Measurements from ENCODE around the gene DAPK1. TPM values are rescaled to one million over a fixed set of nuclear protein-coding genes. Genes with fewer than 3 reads are reported as not detected.

Gene DAPK1
- total RNA-seq, 8 experiments from 2014 or later: 31.6 to 466 (median 50.0) TPM

DNA sequence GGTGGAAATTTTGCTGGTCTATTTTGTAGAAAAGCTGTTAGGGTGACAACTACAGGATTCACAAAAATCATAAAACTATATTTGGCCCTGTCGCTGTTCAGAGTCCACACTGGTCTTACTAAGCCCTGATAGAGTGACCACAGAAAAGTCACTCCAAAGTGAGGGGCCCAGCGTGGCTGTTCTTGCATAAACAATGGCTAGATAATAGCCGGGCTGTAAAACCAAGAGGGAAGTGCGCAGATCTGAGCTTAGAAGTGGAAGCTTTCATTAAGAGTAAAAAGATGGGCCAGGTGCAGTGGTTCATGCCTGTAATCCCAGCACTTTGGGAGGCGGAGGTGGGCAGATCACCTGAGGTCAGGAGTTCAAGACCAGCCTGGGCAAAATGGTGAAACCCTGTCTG, 212.8 kb downstream of the DAPK1 start:
- 27 to 100% (median 76%) methylated on average over 1 to 4 of the region's 5 CpGs; no CpG with 5 or more reads in 2 of the 10 experiments for WGBS, 10 experiments
- no peak for ATAC-seq (replicated peaks in 6 of 8)
- no peak overlapping the region for H3K27ac ChIP-seq
- no peak overlapping the region for H3K4me3 ChIP-seq
- H3K4me1 ChIP-seq (replicated peaks in 1 of 2): no peaks in the 10 kb centered on the region
- in situ Hi-C loops (cut with MboI; ENCODE audit: low pct_unique_long_range_greater_than_20kb in 2 of 9, low sequenced_read_pairs in 9 of 9, unreplicated experiment in 9 of 9): no loop called here

DNA sequence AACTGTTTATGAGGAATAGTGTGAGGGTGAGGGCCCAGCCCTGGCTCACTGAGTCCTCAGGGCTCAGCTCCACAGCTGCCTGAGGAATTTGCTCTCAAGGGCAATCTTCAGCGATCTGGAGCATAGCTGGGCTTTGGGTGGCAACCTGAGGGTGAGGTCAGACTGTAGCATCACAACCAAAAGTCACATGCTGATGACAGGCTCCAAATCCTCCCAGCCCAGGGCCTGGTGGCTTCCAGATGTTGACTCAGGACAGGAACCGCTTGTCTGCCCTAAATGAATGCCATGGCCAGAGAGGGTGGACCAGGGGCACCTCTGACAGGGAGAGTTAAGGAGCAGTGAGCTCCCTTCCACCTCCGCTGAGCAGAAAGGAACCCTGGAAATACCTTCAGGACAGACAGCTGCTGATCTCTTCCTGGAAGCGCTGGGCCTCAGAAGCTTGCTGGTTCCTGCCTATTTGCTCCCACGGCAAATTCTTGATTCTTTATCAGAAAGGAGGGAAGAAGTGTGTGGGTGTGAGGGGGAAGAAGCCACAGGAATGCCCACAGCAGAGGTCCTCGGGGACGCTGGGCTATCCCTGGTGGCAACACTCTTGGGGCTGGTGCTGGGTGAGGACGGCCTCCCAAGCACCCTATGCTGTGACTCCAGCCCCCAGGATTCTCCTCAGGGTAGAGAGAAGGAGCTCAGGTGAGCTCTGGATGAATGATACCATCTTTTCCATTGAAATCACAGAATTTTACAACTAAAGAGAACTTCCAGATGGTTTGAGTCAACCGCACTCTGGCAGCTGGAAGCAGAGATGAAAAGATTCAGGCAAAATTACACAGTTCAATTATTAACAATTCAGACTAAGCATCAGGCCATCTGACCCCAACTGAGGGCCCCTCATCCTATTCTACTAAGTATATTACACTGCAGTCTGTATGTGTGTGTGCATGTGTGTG, 214.5 kb downstream of the DAPK1 start:
- peak; percentile 49 to 83 (median 67) for ATAC-seq (replicated peaks in 6 of 8)
- 8 to 100% (median 62%) methylated on average over 1 to 7 of the region's 9 CpGs; no CpG with 5 or more reads in 2 of the 10 experiments for WGBS, 10 experiments
- Histone ChIP-seq H3K4me3 (no peak overlapping the region), H3K27ac (no peak overlapping the region), H3K4me1 (replicated peaks in 1 of 2) (no peaks in the 10 kb centered on the region)
- in situ Hi-C loops (cut with MboI; ENCODE audit: low pct_unique_long_range_greater_than_20kb in 2 of 9, low sequenced_read_pairs in 9 of 9, unreplicated experiment in 9 of 9): no loop called here

DNA sequence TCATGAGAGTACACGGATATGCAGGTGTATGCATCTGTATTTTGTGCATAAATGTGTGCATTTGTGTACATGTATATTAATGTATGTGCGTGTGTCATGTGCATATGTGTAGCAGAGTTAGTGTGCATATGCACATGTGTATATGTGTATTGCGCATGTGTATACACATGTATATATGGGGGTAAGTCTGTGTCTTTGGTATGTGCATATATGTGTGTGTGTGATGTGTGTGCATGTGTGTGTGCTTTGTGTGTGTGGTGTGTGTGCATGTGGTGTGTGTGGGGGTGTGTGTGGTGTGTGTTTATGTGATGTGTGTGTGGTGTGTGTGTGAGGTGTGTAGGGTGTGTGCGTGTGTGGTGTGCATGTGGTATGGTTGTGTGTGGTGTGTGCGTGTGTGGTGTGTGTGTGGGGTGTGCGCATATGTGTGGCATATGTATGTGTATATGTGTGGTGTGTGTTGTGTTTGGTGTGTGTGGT, 215.2 kb downstream of the DAPK1 start:
- ATAC-seq (replicated peaks in 6 of 8): peak in 2 of 8 experiments; percentile 4 to 42
- H3K4me3 ChIP-seq: no peak overlapping the region
- no peaks in the 10 kb centered on the region for H3K4me1 ChIP-seq (replicated peaks in 1 of 2)
- in situ Hi-C loops (cut with MboI; ENCODE audit: low pct_unique_long_range_greater_than_20kb in 2 of 9, low sequenced_read_pairs in 9 of 9, unreplicated experiment in 9 of 9): no loop called here
- WGBS, 10 experiments: 54 to 97% (median 80%) methylated on average over 1 to 5 of the region's 6 CpGs; no CpG with 5 or more reads in 3 of the 10 experiments
- no peak overlapping the region for H3K27ac ChIP-seq

DNA sequence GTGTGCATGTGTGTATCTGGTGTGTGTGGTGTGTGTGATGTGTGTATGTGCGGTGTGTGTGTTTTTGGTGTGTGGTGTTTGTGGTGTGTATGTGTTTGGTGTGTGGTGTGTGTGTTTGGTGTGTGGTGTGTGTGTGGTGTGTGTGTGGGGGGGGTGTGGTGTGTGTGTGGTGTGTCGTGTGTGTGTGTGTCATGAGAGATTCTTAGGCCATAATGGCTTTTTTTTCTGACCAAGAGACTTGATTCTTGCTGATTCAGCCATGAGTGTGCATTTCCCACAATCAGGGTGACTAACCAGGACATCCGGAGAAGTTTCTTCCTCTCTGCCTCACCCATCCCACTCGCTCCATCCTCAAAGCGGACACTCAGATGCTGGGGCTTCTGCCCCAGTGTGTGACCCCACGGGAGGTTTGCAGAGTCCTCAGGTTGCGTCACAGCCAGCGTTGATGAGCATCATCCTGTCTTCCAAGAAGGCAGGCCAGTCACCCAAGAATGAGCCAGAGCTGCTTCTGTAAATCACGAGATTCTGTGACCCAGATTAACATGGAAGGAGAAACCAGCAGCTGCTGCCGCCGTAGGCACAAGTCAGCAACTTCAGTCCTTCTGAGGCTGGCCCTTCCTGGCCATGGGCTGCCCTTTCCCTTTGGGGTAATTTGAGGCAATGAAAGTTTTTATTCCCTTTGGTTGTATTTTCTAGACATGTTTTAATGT, 215.8 kb downstream of the DAPK1 start:
- Histone ChIP-seq H3K4me3 (no peak overlapping the region), H3K27ac (no peak overlapping the region), H3K4me1 (replicated peaks in 1 of 2) (no peaks in the 10 kb centered on the region)
- 0 to 97% (median 52%) methylated on average over 1 to 8 of the region's 11 CpGs; no CpG with 5 or more reads in 4 of the 10 experiments for WGBS, 10 experiments
- in situ Hi-C loops (cut with MboI; ENCODE audit: low pct_unique_long_range_greater_than_20kb in 2 of 9, low sequenced_read_pairs in 9 of 9, unreplicated experiment in 9 of 9): no loop called here
- ATAC-seq (replicated peaks in 6 of 8): peak; percentile 44 to 81 (median 76)

DNA sequence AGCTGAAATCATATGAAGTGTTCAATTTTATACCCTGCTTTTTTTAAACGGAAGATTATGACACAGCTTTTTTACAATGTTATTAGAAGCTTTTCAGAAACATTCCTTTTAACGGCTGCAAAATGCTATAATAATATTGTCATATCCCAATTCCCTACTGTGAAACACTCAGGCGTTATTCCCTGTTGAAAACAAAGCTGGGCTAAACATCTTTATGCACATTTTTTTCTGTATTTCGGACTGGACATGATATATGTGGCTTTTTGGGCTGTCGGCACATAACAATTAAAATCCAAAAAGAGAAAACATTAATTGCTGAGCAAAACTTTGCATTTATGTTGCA, 216.3 kb downstream of the DAPK1 start:
- ATAC-seq (replicated peaks in 6 of 8): no peak
- H3K4me1 ChIP-seq (replicated peaks in 1 of 2): no peaks in the 10 kb centered on the region
- in situ Hi-C loops (cut with MboI; ENCODE audit: low pct_unique_long_range_greater_than_20kb in 2 of 9, low sequenced_read_pairs in 9 of 9, unreplicated experiment in 9 of 9): no loop called here
- 0 to 93% (median 44%) methylated on average over 1 to 5 of the region's 5 CpGs for WGBS, 10 experiments
- H3K4me3 ChIP-seq: no peak overlapping the region
- no peak overlapping the region for H3K27ac ChIP-seq

DNA sequence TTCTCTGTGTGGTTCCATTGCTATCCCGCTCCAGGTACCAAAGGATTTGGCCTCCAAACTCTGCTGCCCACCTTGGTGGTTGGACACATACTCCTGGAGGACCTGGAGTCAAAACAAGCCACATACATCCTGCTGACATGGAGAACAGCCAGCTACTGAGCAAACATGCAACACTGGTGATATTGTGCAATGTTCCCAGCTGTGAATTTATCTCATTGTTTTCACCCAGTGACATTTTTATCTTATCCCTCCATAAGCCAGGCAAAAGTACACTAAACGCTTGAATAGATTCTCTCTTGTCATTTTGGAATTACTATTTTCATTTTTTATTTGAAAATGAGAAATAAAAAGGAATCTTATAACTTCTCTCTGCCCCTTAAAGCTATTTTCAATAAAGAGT, 217.2 kb downstream of the DAPK1 start:
- 29 to 100% (median 96%) methylated on average over 1 to 2 of the region's 2 CpGs; no CpG with 5 or more reads in 1 of the 10 experiments for WGBS, 10 experiments
- Histone ChIP-seq H3K4me1 (replicated peaks in 1 of 2) (no peaks in the 10 kb centered on the region), H3K4me3 (no peak overlapping the region), H3K27ac (no peak overlapping the region)
- peak in 1 of 8 experiments; percentile 12 for ATAC-seq (replicated peaks in 6 of 8)
- in situ Hi-C loops (cut with MboI; ENCODE audit: low pct_unique_long_range_greater_than_20kb in 2 of 9, low sequenced_read_pairs in 9 of 9, unreplicated experiment in 9 of 9): no loop called here

DNA sequence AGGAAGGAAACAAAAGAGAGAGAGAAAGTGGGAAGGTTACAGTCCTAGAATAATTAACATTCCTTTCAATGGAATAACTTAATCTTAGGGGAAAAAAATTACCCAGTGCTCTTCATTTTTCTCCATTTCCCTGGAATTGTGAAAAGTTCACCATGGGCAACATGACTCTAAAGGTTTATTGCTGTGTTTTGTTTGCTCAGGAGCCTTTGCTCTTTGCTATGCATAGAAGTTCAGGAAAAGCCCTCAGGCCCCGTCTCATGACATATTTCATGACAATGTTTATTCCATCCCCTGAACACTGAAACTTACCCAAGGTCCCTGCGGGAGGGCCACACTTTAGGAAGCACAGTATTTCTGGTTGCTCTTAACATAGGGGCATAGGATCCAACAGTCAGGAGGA, 218.5 kb downstream of the DAPK1 start:
- ATAC-seq (replicated peaks in 6 of 8): peak in 1 of 8 experiments; percentile 10
- Histone ChIP-seq H3K4me3 (no peak overlapping the region), H3K27ac (no peak overlapping the region), H3K4me1 (replicated peaks in 1 of 2) (no peaks in the 10 kb centered on the region)
- 10 to 100% (median 77%) methylated on average over 1 to 2 of the region's 2 CpGs; no CpG with 5 or more reads in 4 of the 10 experiments for WGBS, 10 experiments
- in situ Hi-C loops (cut with MboI; ENCODE audit: low pct_unique_long_range_greater_than_20kb in 2 of 9, low sequenced_read_pairs in 9 of 9, unreplicated experiment in 9 of 9): no loop called here

DNA sequence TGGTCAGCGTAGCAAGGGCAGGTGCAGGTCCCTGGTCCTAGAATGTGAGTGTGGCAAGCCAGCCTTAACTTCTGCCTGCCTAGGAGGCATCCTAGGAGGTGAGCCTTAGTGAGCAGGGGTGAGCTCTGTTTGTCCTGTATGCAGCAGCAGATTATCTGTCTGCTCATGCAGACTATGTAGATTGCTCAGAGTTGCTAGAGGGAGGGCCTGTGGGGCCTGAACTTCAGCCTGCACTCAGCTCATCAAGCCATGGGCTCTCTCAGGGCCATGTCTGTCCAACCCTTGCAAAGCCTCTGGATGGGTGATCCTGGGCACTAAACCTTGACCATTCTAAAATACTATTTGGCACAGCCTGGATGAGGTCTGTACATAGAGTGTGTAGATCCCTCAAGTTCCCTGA, 219.8 kb downstream of the DAPK1 start:
- 71 to 100% (median 100%) methylated on average over 1 of the region's 1 CpG; no CpG with 5 or more reads in 6 of the 10 experiments for WGBS, 10 experiments
- H3K27ac ChIP-seq: no peak overlapping the region
- no peaks in the 10 kb centered on the region for H3K4me1 ChIP-seq (replicated peaks in 1 of 2)
- ATAC-seq (replicated peaks in 6 of 8): peak in 2 of 8 experiments; percentile 3 to 38
- H3K4me3 ChIP-seq: no peak overlapping the region
- in situ Hi-C loops (cut with MboI; ENCODE audit: low pct_unique_long_range_greater_than_20kb in 2 of 9, low sequenced_read_pairs in 9 of 9, unreplicated experiment in 9 of 9): no loop called here

DNA sequence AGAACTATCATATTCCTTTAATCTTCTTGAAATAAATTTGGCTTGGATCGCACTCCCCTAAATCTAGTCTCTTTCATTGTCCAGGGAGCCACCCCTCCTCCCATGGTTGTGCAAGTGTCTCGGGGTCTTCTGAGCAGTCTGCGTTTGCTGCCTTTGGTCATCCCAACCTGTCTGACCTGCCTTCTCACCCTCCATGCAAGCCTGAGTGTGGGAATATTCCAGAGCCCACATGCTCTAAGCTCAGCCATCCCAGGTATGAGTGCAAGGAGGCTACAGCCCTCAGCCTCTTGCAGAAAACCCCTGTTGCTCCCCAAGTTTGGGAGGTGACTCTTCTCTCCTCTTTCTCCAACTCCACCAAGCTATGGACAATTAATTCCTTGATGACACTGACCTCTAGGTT, 220.6 kb downstream of the DAPK1 start:
- Histone ChIP-seq H3K4me3 (no peak overlapping the region), H3K4me1 (replicated peaks in 1 of 2) (no peaks in the 10 kb centered on the region), H3K27ac (no peak overlapping the region)
- in situ Hi-C loops (cut with MboI; ENCODE audit: low pct_unique_long_range_greater_than_20kb in 2 of 9, low sequenced_read_pairs in 9 of 9, unreplicated experiment in 9 of 9): no loop called here
- no peak for ATAC-seq (replicated peaks in 6 of 8)
- WGBS, 10 experiments: 67 to 100% (median 94%) methylated on average over 1 to 2 of the region's 3 CpGs; no CpG with 5 or more reads in 6 of the 10 experiments

DNA sequence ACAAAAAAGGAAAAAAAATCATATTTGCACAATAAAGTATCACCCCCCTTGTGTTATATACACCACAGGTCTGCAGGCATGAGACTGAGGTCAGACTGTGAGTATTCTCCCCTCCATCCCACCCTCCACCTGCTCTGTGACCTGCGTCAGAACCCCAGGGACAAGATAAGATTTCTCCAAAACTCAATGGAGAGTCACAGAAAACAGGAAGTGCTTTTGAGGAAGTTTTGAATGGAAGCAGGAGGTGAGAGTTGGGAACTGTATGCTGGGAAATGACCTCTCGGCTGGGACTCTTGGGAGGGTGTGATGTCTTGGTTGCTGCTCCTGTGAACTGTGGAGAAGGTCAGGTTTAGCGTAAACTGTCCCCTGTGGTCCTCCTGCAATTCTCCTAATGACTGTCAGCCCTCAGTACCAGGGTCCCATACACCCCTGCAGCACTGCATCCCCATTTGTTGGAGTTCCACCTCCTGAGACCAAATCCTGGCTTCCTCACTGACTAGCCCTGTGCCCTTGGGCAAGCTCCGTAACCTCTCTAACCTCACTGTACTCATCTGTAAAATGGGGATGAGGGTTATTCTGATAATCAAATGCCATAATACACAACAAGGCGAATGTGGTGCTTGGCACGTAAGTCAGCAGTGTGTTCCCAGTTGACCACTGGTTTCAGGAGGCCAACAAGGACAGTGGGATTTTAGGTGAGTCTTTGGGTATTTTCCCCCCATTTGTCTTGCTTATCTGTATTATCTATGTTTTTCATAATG, 221.4 kb downstream of the DAPK1 start:
- ATAC-seq (replicated peaks in 6 of 8): no peak
- Histone ChIP-seq H3K4me1 (replicated peaks in 1 of 2) (no peaks in the 10 kb centered on the region), H3K4me3 (no peak overlapping the region), H3K27ac (no peak overlapping the region)
- WGBS, 10 experiments: 80 to 100% (median 97%) methylated on average over 1 to 5 of the region's 6 CpGs; no CpG with 5 or more reads in 4 of the 10 experiments
- in situ Hi-C loops (cut with MboI; ENCODE audit: low pct_unique_long_range_greater_than_20kb in 2 of 9, low sequenced_read_pairs in 9 of 9, unreplicated experiment in 9 of 9): no loop called here

DNA sequence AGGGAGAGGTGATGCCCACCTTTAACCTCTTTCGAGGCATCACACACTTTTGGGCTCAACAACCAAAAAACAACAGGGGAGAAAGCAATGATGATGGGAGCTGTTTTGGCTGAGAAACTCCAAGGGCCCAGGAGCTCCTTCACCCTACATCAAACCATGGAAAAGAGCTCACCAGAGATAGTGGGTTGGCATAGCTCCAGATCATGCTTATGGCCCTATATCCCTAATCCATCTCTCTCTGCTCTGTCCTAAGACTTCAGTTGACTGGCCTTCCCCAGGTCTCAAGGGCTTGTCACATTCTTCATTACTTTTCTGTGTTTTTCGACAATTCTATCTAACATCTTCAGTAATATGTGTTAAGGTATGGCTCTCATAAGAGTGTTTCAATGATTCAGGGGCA, 222.5 kb downstream of the DAPK1 start:
- no peak for ATAC-seq (replicated peaks in 6 of 8)
- H3K4me3 ChIP-seq: no peak overlapping the region
- in situ Hi-C loops (cut with MboI; ENCODE audit: low pct_unique_long_range_greater_than_20kb in 2 of 9, low sequenced_read_pairs in 9 of 9, unreplicated experiment in 9 of 9): no loop called here
- no peak overlapping the region for H3K27ac ChIP-seq
- 60 to 100% (median 81%) methylated on average over 1 to 2 of the region's 2 CpGs; no CpG with 5 or more reads in 4 of the 10 experiments for WGBS, 10 experiments
- H3K4me1 ChIP-seq (replicated peaks in 1 of 2): no peaks in the 10 kb centered on the region

DNA sequence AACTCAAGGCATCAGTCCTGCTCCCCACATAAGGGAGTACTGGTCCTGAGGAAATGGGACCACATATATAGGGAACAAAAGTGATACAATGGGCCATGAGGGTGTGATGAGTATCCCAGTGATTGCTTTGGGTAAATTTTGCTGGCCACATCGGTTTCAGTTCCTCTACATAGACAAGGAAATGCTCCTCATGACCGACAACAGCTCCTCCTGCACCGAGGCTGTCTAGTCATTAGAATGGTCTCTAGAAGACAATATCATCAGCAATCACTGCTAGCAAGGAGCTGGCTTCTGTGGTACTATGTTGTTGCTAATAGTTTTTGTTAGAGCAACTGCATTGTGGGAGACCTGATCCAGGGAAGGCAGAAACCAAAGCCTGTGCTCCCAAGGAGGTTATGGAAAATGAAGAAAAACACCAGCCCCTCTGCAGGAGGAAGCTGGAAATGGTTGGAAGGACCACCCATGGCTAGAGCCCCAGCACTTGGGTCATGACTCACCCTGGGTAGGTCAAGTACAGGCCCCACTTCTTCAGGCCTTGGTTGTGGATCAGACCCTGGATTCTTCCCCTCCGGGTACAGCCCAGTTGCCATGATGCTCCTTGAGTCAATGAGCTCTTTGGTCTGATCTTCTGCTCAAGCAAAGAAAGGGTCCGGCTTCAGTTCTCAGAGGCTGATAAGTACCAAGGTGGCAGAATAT, 224.9 kb downstream of the DAPK1 start:
- ATAC-seq (replicated peaks in 6 of 8): no peak
- Histone ChIP-seq H3K27ac (no peak overlapping the region), H3K4me1 (replicated peaks in 1 of 2) (peaks cover 6 to 9% of the 10 kb centered on the region in 2 donors), H3K4me3 (no peak overlapping the region)
- in situ Hi-C loops (cut with MboI; ENCODE audit: low pct_unique_long_range_greater_than_20kb in 2 of 9, low sequenced_read_pairs in 9 of 9, unreplicated experiment in 9 of 9): no loop called here
- WGBS, 10 experiments: 50 to 100% (median 87%) methylated on average over 1 to 4 of the region's 5 CpGs; no CpG with 5 or more reads in 2 of the 10 experiments

Data from motor neuron (in vitro differentiated cells).